WI38 (cell line): ENCODE measurements around the gene NEMP2.
"Not testable (repeated sequence)": the region's sequence is repeated elsewhere in the genome, so short reads cannot be mapped to it uniquely, and the experiment has no call there.

Source experiments
- H3K4me3 ChIP-seq: 2 replicates; pipeline ENCODE4 v1.5.1; 2011; ENCODE audit warnings: low read depth, mild to moderate bottlenecking, control low read depth, low read length
- TF ChIP-seq, protein P1 (sequence below): IDR thresholded peaks from 2 replicates; pipeline ENCODE4 v1.5.1; 2012; ENCODE audit warnings: low read depth, mild to moderate bottlenecking, control low read depth, low read length

Gene NEMP2

GRCh38 chr2:190511104-190511503 lies 23.4 kb downstream of the NEMP2 start:
- TF ChIP-seq, protein P1, sequence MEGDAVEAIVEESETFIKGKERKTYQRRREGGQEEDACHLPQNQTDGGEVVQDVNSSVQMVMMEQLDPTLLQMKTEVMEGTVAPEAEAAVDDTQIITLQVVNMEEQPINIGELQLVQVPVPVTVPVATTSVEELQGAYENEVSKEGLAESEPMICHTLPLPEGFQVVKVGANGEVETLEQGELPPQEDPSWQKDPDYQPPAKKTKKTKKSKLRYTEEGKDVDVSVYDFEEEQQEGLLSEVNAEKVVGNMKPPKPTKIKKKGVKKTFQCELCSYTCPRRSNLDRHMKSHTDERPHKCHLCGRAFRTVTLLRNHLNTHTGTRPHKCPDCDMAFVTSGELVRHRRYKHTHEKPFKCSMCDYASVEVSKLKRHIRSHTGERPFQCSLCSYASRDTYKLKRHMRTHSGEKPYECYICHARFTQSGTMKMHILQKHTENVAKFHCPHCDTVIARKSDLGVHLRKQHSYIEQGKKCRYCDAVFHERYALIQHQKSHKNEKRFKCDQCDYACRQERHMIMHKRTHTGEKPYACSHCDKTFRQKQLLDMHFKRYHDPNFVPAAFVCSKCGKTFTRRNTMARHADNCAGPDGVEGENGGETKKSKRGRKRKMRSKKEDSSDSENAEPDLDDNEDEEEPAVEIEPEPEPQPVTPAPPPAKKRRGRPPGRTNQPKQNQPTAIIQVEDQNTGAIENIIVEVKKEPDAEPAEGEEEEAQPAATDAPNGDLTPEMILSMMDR: peak; percentile 24; the same call in 1 of the 2 replicates
- H3K4me3 ChIP-seq: no peak overlapping the region

DNA sequence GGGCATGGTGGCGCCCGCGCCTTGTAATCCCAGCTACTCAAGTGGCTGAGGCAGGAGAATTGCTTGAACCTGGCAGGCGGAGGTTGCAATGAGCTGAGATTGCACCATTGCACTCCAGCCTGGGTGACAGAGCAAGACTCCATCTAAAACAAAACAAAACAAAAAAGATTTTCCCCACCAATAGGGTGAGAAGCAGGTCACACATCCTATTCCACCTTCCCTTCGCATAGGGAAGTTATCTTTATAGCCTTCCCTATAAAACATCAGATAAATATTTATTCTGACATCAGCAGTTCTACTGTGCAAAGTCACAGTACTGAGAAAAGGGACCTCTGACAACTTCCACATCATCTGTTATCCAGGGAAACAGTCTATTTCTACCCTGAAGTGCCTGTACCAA lies 24.6 kb downstream of the NEMP2 start:
- not testable (repeated sequence) for H3K4me3 ChIP-seq

- no peak overlapping the region for H3K4me3 ChIP-seq
These were observed 27.4 kb downstream of the NEMP2 start for GRCh38 chr2:190507135-190507534.

GRCh38 chr2:190506666-190507065 lies 27.9 kb downstream of the NEMP2 start:
- no peak overlapping the region for H3K4me3 ChIP-seq
- TF ChIP-seq, protein P1: no peak

More at GRCh38 chr2:190507135-190507534, 27.4 kb downstream of the NEMP2 start:
- TF ChIP-seq, protein P1: no peak

GRCh38 chr2:190505696-190506095 lies 28.8 kb downstream of the NEMP2 start:
- no peak overlapping the region for H3K4me3 ChIP-seq
- TF ChIP-seq, protein P1: no peak

DNA sequence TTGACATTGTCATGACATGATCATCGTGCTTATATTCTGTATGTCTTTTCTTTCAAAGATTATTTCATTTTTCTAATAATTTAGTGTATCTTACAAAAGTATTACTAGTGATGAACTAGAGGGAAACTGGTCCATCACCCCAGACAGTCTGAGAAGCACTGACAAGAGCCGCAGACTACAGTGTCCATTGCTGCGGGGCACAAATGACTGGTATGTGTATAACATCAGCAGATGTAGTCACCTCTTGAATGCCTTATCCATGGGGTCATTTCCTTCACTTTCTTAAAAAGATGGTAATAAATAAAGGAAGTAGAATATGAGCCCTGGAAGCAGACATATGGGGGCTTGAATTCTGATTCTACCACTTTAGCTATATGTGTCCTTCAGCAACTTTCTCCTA lies 29.6 kb downstream of the NEMP2 start:
- TF ChIP-seq, protein P1: no peak
- H3K4me3 ChIP-seq: no peak overlapping the region

DNA sequence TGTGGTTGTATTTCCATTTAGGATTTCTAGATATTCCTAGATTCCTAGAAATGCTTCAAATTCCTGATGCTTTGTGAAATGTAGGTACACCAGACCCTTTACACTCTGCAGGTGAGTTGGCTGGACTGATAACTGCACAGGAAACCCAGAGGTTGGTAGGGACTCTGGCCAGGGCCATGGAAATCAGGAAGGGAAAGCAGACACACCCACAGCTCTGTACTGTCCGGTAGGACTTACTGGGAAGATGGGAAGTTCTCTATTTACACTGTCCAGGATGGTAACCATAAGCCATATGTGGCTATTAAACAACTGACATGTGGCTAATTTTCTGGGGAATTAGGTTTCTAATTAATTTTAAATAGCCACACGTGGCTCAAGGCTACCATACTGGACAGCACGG lies 31.4 kb downstream of the NEMP2 start:
- TF ChIP-seq, protein P1: no peak
- H3K4me3 ChIP-seq: no peak overlapping the region

DNA sequence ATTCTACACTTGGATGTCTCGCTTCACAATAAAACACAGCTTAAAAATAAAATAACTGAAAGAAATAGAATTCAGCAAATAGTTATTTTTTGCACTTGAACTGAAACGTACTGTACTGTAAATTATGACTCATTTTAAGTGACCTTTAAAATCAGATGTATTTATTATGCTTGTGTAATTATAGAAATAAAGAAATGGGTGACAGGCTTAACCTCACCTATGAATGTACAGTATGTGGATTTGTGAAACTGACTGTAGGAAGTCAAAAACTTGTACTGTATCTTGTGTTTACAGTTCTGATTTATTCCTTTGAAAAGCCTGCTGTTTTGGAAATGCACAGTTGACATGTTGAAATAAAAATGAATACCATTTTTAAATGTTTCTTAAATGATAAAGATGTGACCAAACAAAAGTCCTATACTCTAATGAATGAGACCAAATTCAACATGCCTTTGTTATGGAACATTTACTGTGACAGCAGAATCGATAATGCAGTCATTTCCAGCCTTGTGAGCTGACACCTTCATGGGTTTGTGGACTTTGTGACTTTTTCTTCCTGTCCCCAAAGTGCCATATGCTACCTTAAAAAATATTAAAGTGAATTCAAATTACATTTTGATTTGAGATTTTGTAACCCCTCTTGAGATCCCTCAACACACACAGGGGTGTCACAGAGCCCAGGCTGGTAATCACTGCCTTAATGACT lies 32.7 kb downstream of the NEMP2 start:
- TF ChIP-seq, protein P1: no peak
- H3K4me3 ChIP-seq: no peak overlapping the region
